Mucosa of rectum (tissue), 2 donors: ENCODE measurements around the gene GOLGA5.
"Not testable (repeated sequence)": the region's sequence is repeated elsewhere in the genome, so short reads cannot be mapped to it uniquely, and the experiment has no call there.

Experiments used
- H3K27ac ChIP-seq, 2 donors: one replicate each; pipeline ENCODE4 v1.7.0; 2013; ENCODE audit warnings: inconsistent platforms in 2 of 2, low read depth in 2 of 2, low read length in 2 of 2
- H3K27me3 ChIP-seq, 2 donors: one replicate each; pipeline ENCODE4 v1.7.0; 2013; ENCODE audit warnings: low read length in 2 of 2; ENCODE audit not compliant: control insufficient read depth in 2 of 2, insufficient read depth in 2 of 2
- H3K36me3 ChIP-seq, 2 donors: one replicate each; pipeline ENCODE4 v1.7.0; 2013; ENCODE audit warnings: low read length in 2 of 2; ENCODE audit not compliant: control insufficient read depth in 2 of 2, insufficient read depth in 2 of 2
- H3K4me1 ChIP-seq, 2 donors: one replicate each; pipeline ENCODE4 v1.7.0; 2013; ENCODE audit warnings: low read length in 2 of 2, mild to moderate bottlenecking in 1 of 2; ENCODE audit not compliant: control insufficient read depth in 2 of 2, insufficient read depth in 2 of 2
- H3K4me3 ChIP-seq, 2 donors: one replicate each; pipeline ENCODE4 v1.7.0; 2013; ENCODE audit warnings: low read length in 2 of 2
- H3K9ac ChIP-seq, 2 donors: one replicate each; pipeline ENCODE4 v1.7.0; 2013; ENCODE audit warnings: low read length in 2 of 2, low read depth in 1 of 2, mild to moderate bottlenecking in 1 of 2
- H3K9me3 ChIP-seq, 2 donors: one replicate each; pipeline ENCODE4 v1.7.0; 2013; ENCODE audit warnings: low read length in 2 of 2; ENCODE audit not compliant: control insufficient read depth in 2 of 2
- donor health status: healthy.
- donor health status: Normal muscosa, but diverticular disease.

The GOLGA5 gene

DNA sequence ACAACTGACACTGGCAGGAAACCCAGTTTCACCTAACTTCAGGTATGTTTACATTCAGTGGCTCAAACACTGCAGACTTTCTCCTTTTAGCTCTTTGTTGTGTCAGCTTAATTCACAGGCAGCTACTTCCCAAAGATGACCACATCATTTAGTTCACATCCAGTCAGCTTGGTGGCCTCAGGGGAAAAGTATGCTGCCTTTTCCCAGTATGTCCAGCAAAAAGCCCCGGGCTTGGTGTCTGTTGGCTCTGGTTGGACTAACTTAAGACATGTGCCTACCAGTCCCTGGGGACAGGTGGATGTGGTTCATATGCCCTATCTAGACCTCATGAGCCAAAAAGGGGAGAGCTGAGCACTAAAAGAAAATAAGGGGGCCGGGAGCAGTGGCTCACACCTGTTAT, 56.4 kb downstream of the GOLGA5 start:
- Histone ChIP-seq H3K27me3 (no peaks in the 10 kb centered on the region), H3K36me3 (no peaks in the 10 kb centered on the region), H3K4me1 (peaks cover 0 to 5% of the 10 kb centered on the region in 2 donors), H3K9ac (no peak overlapping the region), H3K9me3 (no peaks in the 10 kb centered on the region), H3K4me3 (no peak overlapping the region), H3K27ac (no peak overlapping the region)

DNA sequence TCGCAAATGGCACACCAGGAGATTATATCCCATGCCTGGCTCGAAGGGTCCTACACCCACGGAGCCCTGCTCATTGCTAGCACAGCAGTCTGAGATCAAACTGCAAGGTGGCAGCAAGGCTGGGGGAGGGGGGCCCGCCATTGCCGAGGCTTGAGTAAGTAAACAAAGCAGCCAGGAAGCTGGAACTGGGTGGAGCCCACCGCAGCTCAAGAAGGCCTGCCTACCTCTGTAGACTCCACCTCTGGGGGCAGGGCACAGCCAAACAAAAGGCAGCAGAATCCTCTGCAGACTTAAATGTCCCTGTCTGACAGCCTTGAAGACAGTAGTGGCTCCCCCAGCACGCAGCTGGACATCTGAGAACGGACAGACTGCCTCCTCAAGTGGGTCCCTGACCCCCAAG, 59.0 kb downstream of the GOLGA5 start:
- not testable (repeated sequence) for H3K27ac ChIP-seq, H3K4me1 ChIP-seq, H3K4me3 ChIP-seq, H3K9ac ChIP-seq, H3K27me3 ChIP-seq, H3K36me3 ChIP-seq, H3K9me3 ChIP-seq

DNA sequence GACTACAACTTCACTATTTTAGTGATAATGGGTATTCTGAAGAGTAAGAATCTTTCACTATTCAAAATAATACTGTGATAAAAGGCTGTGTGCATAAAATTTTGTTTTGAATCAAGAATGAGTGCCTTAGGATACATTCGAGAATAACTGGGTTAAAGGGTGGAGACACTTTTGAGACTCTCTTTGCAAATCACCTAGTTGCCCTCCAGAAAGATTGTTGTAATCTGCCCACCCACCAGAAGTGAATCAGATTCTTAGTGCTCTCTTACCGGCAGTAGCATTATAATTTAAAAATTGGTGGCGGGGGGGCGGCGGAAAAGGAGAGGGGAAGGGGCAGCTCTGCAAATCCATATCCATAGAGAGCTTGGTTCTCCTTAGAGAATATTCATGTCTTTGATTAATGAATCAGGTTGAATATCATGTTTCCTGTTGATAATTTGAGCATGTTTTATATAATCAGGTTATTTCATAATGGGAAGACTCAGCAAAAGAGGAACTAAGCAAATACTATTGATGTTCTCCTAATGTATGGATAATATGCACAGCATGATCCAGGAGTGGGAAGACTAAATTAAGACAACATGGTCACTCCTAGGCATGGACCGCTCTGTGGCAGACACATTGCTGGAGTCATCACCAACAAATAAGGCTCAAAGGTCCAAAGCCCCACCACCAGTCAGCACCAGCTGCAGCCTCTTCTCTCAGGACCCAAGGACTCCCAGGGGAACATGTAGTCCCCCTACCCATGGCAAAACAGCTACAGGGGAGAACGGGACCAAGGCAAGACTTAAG, 66.1 kb downstream of the GOLGA5 start:
- Histone ChIP-seq H3K27ac (no peak overlapping the region), H3K9me3 (no peaks in the 10 kb centered on the region), H3K4me3 (no peak overlapping the region), H3K9ac (no peak overlapping the region), H3K27me3 (no peaks in the 10 kb centered on the region), H3K36me3 (no peaks in the 10 kb centered on the region), H3K4me1 (no peaks in the 10 kb centered on the region)

DNA sequence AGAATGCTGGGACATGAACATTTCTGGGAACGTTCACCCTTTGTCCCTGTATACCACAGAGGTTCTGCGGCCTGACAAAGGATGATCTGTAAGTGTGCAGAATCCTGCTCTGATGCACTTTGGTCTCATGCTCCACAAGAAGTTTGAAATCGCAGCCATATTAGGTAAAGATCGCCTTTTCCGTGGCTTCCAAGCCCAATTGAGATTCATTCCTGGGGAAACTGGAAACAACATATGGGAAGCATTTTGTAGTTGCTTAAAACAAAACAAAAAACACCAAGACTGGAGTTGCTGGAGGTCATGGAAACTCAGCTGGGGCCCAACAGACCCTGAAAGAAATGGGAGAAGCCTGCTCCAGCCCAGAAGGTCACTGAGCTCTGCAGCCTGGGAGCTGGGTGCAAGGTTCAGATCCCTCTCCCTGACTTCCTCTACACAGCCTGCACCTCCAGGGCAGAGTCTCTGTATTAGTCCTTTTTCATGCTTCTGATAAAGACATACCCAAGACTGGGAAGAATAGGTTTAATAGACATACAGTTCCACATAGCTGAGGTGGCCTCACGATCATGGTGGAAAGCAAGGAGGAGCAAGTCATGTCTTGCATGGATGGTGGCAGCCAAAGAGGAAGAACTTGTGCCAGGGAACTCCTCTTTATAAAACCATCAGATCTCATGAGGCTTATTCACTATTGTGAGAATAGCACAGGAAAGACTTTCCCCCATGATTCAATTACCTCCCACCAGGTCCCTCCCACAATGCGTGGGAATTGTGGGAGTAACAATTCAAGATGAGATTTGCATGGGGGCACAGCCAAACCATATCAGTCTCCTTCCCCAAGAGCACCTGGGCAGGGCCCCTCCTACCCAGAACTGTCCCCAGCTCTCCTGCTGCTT, 68.0 kb downstream of the GOLGA5 start:
- H3K9ac ChIP-seq: no peak overlapping the region
- H3K4me1 ChIP-seq: no peaks in the 10 kb centered on the region
- no peak overlapping the region for H3K27ac ChIP-seq
- H3K9me3 ChIP-seq: no peaks in the 10 kb centered on the region
- no peaks in the 10 kb centered on the region for H3K36me3 ChIP-seq
- H3K4me3 ChIP-seq: no peak overlapping the region
- no peaks in the 10 kb centered on the region for H3K27me3 ChIP-seq

DNA sequence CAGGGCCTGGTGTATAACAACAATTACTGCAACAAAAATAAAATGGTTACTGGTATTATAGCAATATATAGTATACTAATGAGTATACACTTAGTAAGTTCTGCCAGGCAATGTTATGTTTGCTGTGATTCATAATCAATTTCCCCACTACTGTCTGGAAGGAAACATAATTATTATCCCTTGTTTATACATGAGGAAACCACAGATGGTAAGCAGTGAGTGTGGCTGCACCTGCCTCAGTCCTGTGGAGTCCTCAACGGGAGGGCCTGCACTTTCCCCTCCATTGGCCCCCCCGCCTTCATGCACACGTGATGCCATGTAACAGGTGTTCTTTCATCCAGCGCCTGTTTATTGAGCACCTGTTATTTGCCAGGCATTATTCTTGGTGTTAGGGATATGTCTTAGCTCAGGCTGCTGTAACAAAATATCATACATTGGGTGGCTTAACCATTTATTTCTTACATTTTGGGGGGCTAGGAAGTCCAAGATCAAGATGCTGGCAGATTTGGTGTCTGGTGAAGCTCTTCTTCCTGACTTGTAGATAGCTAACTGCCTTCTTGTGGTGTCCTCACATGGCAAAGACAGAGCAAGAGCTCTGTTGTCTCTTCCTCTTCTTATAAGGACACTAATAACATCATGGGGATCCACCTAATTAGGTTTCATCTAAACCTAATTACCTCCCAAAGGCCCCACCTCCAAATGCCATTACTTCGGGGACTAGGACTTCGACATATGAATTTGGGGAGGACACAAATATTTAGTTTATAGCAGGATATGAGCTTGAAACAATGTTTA, 69.4 kb downstream of the GOLGA5 start:
- Histone ChIP-seq H3K9ac (no peak overlapping the region), H3K4me3 (no peak overlapping the region), H3K27me3 (no peaks in the 10 kb centered on the region)

DNA sequence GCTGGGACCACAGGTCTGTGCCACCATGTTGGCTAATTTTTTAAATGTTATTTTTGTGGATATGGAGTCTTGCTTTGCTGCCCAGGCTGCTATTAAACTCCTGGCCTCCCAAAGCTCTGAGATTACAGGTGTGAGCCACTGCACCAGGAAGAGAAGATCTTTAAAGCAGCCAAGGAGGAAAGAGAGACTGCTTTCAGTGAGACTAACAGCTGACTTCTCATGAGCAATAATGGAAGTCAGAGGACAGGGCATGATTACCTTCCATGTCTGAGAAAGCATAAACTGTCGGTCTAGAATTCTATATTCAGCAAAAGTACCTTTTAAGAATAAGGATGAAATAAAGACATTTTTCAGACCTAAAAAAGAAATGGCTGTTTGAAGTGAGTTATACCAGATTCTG, 71.6 kb downstream of the GOLGA5 start:
- Histone ChIP-seq H3K9me3 (no peaks in the 10 kb centered on the region), H3K4me1 (no peaks in the 10 kb centered on the region), H3K27me3 (no peaks in the 10 kb centered on the region), H3K36me3 (no peaks in the 10 kb centered on the region), H3K27ac (no peak overlapping the region), H3K9ac (no peak overlapping the region), H3K4me3 (no peak overlapping the region)

More for the DNA sequence above, 69.4 kb downstream of the GOLGA5 start:
- H3K27ac ChIP-seq: no peak overlapping the region
- no peaks in the 10 kb centered on the region for H3K4me1 ChIP-seq
- no peaks in the 10 kb centered on the region for H3K36me3 ChIP-seq
- H3K9me3 ChIP-seq: no peaks in the 10 kb centered on the region

DNA sequence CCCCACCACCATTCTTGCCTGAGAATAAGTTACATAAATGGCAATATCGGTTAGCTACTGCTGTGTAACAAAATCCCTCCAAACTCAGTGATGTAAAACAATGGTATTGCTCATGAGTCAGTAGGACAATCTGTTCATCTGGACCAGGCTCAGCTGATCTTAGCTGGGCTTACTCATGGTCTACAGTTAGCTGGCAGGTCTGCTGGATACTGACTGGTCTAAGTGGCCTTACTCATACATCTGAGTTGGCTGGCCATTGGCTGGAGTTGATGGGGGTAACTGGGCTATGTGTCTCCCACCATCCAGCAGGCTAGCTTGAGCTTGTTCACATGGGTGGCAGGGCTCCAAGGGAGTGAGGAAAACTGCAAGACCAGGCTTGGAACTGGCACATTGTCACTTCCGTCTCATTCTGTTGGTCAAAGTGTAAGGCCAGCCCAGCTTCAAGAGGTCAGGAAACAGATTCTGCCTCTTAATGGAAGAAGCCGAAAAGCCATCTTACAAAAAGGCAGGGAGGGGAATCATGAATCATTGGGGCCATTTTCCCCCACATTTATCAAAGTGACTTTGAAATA, 72.2 kb downstream of the GOLGA5 start:
- no peaks in the 10 kb centered on the region for H3K36me3 ChIP-seq
- H3K4me3 ChIP-seq: no peak overlapping the region
- no peaks in the 10 kb centered on the region for H3K27me3 ChIP-seq
- H3K9me3 ChIP-seq: no peaks in the 10 kb centered on the region
- no peaks in the 10 kb centered on the region for H3K4me1 ChIP-seq
- H3K9ac ChIP-seq: no peak overlapping the region
- H3K27ac ChIP-seq: no peak overlapping the region

DNA sequence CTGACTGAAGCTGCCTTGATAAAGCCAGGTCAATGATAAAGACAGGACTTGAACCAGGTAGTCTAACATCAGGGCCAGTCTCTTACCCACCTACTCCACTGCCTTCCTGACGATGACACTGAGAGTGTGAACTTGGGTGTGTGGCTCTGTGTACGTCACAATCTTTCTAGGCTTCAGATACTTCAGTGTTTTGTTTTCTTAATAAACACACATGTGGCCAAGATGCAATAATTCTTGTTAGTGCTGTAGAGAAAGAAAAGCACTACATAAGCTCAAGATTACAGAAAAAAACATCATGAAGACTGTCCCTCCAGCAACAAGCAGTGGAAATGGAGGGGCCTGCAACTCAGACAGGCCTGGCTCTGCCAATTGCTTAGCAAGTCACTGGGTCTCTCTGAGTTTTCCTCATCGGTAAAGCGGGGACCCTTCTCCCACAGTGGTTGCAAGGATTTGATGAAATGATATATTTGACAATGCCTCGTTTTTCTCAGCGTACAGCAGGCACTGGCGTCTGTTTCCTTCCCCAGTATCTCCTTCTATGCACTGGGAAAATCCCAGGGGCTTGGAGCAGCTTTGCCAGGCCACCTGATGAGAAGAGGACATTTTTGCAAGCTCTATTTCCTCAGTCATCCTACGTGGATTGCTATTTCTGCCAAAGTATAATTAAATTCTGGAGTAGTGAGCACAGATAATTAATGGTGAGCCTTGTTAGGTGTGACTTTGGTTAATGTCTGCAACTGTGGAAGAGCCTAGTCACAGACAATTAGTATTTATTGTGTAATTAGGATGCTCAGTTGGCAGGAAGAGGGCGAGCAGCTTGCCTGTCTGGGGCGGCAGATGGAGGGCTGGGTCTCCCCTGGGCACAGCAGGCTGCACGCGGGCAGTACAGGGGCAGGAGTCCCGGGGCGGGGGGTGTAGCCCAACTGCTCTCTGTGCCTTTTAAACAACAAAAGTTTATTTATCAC, 73.1 kb downstream of the GOLGA5 start:
- H3K9ac ChIP-seq: no peak overlapping the region
- no peaks in the 10 kb centered on the region for H3K27me3 ChIP-seq
- no peak overlapping the region for H3K4me3 ChIP-seq
- no peak overlapping the region for H3K27ac ChIP-seq
- no peaks in the 10 kb centered on the region for H3K36me3 ChIP-seq
- H3K4me1 ChIP-seq: no peaks in the 10 kb centered on the region
- H3K9me3 ChIP-seq: no peaks in the 10 kb centered on the region

DNA sequence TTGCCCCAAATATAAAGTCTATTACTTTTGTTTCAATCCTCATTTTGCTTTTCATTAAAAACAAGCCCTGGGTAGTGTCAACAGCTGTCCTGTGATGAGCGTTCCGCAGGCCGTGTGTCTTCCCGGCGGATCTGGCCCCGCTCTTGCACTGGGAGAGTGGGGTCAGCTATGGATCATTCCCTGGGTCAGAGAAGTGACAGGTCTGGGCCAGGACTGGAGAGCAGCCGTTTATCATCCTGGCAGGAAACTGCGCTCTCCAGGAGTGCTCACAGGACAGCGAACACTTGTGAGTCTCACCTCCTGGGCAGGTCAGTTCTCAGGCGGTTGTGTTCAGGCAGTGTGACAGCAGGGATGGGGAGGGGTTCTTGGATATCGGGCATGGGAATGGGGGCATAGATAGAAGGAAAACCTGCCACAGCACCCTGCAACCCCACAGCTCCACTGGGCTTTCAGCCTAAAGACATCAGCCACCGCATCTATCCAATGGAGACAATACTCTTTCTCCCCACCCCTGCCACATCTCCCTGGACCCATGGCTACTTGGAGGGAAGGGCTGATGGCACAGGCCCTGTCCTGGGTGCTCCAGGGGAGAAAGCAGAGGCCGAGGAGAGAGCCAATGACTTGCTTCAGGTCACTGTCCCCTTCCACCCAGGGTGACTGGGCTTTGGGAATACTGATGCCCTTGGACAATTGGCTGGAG, 81.0 kb downstream of the GOLGA5 start:
- no peaks in the 10 kb centered on the region for H3K9me3 ChIP-seq
- H3K36me3 ChIP-seq: no peaks in the 10 kb centered on the region
- no peak overlapping the region for H3K4me3 ChIP-seq
- H3K27me3 ChIP-seq: peaks cover 0 to 3% of the 10 kb centered on the region in 2 donors
- no peak overlapping the region for H3K9ac ChIP-seq
- H3K27ac ChIP-seq: no peak overlapping the region
- no peaks in the 10 kb centered on the region for H3K4me1 ChIP-seq
